LNCaP clone FGC (cell line): Measurements from ENCODE around the gene CCDC182.

ENCODE experiments used
- DNase-seq: peaks from one replicate; pipeline ENCODE4 v3.0.0-alpha.2; 2011; ENCODE audit warnings: low read depth
- H3K4me3 ChIP-seq: 2 replicates; pipeline ENCODE4 v1.5.1; 2011; ENCODE audit warnings: mild to moderate bottlenecking, low read depth, low read length, control low read depth
- CTCF ChIP-seq: IDR thresholded peaks from 2 replicates; pipeline ENCODE4 v1.5.1; 2012; ENCODE audit warnings: mild to moderate bottlenecking; ENCODE audit not compliant: control insufficient read depth, insufficient read depth; ENCODE audit errors: extremely low read depth

CCDC182 gene

DNA sequence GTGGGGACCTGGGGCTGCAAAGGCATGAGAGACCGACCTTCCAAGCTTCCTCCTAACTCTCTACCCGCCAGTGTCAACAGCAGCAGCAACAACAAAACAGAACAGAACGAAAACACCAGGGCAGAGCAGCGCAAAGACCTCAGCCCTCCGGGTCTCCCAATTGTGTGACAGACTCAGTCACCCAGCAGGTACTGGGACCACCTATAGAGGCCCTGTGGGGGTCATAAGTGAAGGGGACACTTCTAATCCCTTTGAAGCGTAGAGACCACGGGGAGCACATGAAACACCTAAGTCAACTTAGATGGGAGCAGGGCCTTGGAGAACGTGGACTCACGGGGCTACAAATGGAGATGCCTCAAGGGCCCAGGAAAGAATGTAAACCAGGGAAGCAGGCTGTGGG is 12.6 kb upstream of the CCDC182 start:
- H3K4me3 ChIP-seq = no peak overlapping the region
- no peak for TF ChIP-seq CTCF
- no peak for DNase-seq

- no peak for DNase-seq
- H3K4me3 ChIP-seq = no peak overlapping the region
Observed at GRCh38 chr17:57756951-57757350, 11.9 kb upstream of the CCDC182 start.

DNA sequence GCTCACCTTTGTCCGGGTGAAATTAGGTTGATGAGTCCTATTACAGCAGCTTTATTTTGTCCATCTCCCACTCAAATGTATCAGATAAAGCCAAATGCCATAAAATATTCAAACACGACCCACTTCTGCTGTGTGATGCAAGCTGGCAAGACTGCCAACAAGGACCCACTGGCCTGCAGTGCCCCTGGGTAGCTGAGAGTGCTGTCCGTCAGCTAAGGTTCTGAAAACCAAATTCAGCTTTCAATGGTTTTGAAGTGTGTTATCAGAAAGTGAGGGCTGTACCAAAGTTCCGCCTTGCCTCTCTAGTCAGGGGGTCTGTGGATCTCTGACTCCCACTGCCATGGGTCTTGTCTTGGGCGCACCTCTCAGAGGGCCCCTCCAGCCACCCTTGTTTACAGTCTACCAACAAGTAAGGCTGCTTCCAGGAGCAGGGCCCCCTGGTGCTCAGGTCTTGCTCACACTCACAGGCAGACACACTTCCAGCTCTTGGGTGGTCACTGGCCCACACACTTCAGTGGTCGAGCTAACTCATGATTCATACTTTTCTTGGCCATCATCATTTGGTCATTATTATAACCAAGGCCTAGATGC is 10.5 kb upstream of the CCDC182 start:
- no peak for DNase-seq

More at GRCh38 chr17:57756951-57757350, 11.9 kb upstream of the CCDC182 start:
- no peak for TF ChIP-seq CTCF

DNA sequence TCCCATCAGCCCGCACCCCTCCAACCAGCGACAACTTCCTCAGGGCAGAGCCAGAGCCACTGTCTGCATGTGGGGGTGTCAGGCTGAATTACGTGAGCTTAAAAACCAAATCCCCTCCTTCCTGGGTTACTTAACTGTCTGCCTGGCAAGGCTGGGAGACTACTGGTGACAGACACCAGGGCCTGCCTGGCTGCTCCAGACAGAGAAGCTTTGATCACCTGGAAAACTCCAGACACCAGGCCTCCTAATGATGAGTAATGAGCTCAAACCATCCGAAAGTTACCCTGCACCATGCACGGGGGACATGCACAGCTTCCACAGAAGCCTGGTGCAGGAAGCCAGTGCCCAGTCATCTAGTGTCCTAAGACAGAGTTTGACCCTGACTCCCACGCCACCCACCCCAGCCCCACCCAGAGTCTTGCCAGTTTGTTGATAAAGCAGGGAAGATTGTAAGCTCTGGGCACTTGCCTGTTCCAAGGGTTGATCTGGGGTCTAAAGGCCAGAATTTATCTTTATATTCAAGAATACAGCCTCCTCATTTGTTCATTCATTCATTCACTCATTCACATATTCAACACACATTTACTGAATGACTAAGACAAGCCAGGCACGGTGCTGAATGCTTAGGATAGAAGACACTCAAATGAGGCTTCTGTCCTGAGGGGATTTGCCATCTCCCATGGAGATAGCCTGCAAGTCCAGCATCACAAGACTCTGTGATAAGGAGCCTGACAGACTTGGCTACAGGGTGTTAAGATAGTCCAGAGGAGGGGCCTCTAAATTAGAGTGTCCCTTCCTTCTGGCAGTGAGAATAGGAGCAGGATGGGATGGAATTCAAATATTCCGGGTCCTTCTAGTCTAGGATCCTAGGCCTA is 7.2 kb upstream of the CCDC182 start:
- no peak for DNase-seq
- H3K4me3 ChIP-seq = no peak overlapping the region
- no peak for TF ChIP-seq CTCF

More for the DNA sequence above, 10.5 kb upstream of the CCDC182 start:
- no peak overlapping the region for H3K4me3 ChIP-seq
- no peak for TF ChIP-seq CTCF

GRCh38 chr17:57751348-57751971 is 6.4 kb upstream of the CCDC182 start:
- no peak for TF ChIP-seq CTCF
- H3K4me3 ChIP-seq = no peak overlapping the region
- no peak for DNase-seq

- DNase-seq = no peak
- no peak for TF ChIP-seq CTCF
- no peak overlapping the region for H3K4me3 ChIP-seq
Observed at GRCh38 chr17:57750895-57751294, 5.8 kb upstream of the CCDC182 start.
